Immature natural killer cell (primary cell): ENCODE measurements around the gene MAGI1. TPM values are rescaled to one million over a fixed set of nuclear protein-coding genes. Genes with fewer than 3 reads are reported as not detected.
"Not testable (repeated sequence)": the region's sequence is repeated elsewhere in the genome, so short reads cannot be mapped to it uniquely, and the experiment has no call there.

Source experiments
- DNase-seq, 3 donors: peaks; one replicate each; pipeline ENCODE4 v3.0.0; 2022; ENCODE audit warnings: mixed read lengths in 1 of 3
- H3K27ac Mint-ChIP-seq, 6 donors: one replicate each; pipeline ENCODE4 v1.8.0; 2020; ENCODE audit warnings: mixed read lengths in 6 of 6, mild to moderate bottlenecking in 5 of 6, inconsistent platforms in 4 of 6, moderate library complexity in 3 of 6
- H3K27me3 Mint-ChIP-seq, 3 donors: one replicate each; pipeline ENCODE4 v1.8.0; 2020 to 2021; ENCODE audit warnings: low read depth in 3 of 3, mild to moderate bottlenecking in 3 of 3, mixed read lengths in 3 of 3, moderate library complexity in 3 of 3, inconsistent platforms in 1 of 3
- H3K36me3 Mint-ChIP-seq, 3 donors: one replicate each; pipeline ENCODE4 v1.8.0; 2020; ENCODE audit warnings: mixed read lengths in 3 of 3, inconsistent platforms in 2 of 3, mild to moderate bottlenecking in 2 of 3
- H3K4me1 Mint-ChIP-seq, 2 donors: one replicate each; pipeline ENCODE4 v1.8.0; 2020; ENCODE audit warnings: inconsistent platforms in 2 of 2, mild to moderate bottlenecking in 2 of 2, mixed read lengths in 2 of 2, moderate library complexity in 1 of 2
- H3K4me3 Mint-ChIP-seq, 5 donors: one replicate each; pipeline ENCODE4 v1.8.0; 2020; ENCODE audit warnings: mild to moderate bottlenecking in 5 of 5, mixed read lengths in 5 of 5, inconsistent platforms in 3 of 5, moderate library complexity in 3 of 5
- H3K9me3 Mint-ChIP-seq, 6 donors: one replicate each; pipeline ENCODE4 v1.8.0; 2020; ENCODE audit warnings: mild to moderate bottlenecking in 6 of 6, mixed read lengths in 6 of 6, inconsistent platforms in 4 of 6, moderate library complexity in 3 of 6
- polyA plus RNA-seq, 3 donors: library from polyadenylated mRNA; unstranded; fragments of 300-500 nt; fragmentation: Illumina TruSeq; gene quantifications; one replicate each; pipeline ENCODE4 v1.2.3, GENCODE V29; 2021

Gene MAGI1
- polyA plus RNA-seq, 3 donors from 2014 or later: not detected

DNA sequence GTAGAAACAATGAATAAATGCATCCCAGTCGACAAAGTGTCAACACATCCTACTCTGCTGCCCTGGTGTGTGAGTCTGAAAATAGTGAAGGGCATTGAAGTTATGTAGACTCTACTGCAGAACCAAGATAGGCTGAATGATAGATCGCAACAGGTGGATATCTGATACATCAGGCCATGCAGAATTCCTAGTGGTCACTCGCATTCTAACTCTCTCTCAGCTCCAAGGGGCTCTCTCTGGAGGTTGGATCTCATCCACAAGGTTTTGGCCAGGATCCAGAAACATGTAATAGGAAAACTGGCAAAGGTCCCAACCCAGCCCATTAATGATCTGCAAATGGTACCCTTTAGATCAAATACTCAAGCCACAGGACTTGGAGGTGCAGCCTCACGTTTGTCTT is 514.1 kb downstream of the MAGI1 start:
- Mint-ChIP-seq H3K27ac (no peak overlapping the region), H3K27me3 (no peaks in the 10 kb centered on the region), H3K9me3 (peaks cover 0 to 13% (median 6%) of the 10 kb centered on the region in 6 donors), H3K36me3 (no peaks in the 10 kb centered on the region), H3K4me3 (no peak overlapping the region), H3K4me1 (no peaks in the 10 kb centered on the region)
- no peak for DNase-seq

GRCh38 chr3:65523878-65524277 is 514.8 kb downstream of the MAGI1 start:
- DNase-seq: no peak
- H3K4me3 Mint-ChIP-seq: no peak overlapping the region
- no peaks in the 10 kb centered on the region for H3K36me3 Mint-ChIP-seq
- peaks cover 2 to 15% (median 6%) of the 10 kb centered on the region in 6 donors for H3K9me3 Mint-ChIP-seq
- no peaks in the 10 kb centered on the region for H3K27me3 Mint-ChIP-seq
- H3K4me1 Mint-ChIP-seq: no peaks in the 10 kb centered on the region
- no peak overlapping the region for H3K27ac Mint-ChIP-seq

DNA sequence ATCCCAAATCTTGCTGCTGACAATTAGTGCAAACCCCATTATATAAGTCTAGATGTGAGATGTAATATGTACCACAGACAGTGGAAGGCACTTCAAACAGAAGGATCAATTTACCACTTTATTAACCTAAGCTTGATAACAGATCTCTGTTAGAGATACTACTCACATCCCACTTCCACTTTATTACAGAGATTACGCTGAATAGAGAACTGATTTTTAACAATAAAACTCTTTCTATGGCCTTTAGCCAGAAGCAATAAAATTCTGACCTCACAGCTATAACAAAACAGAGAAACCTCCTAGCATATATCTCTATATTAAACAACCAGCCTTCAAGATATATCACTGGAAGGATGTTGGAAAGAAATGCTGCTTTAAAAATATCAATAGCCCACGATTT is 517.7 kb downstream of the MAGI1 start:
- no peaks in the 10 kb centered on the region for H3K4me1 Mint-ChIP-seq

DNA sequence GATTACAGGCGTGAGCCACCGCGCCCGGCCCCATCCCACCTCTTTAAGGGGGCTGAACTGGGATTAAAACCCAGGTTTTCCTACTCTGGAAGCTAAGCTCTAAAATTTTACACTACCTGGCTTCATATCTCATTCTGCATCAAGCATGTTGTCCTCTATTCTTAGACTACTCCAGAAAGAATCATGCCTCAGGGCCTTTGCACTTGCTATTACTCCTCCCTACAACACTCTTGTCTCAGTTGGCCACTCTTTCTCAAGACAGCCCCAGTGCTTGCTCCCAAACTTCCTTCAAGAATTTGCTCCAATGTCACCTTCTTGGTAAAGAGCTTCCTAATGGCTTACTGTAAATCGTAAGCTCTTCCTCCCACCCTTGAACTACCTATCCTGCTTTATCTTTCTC is 521.7 kb downstream of the MAGI1 start:
- peaks cover 5 to 20% (median 15%) of the 10 kb centered on the region in 6 donors for H3K9me3 Mint-ChIP-seq
- H3K36me3 Mint-ChIP-seq: no peaks in the 10 kb centered on the region
- H3K27ac Mint-ChIP-seq: no peak overlapping the region
- no peaks in the 10 kb centered on the region for H3K4me1 Mint-ChIP-seq
- DNase-seq: no peak
- H3K27me3 Mint-ChIP-seq: peaks cover 0 to 3% (median 0%) of the 10 kb centered on the region in 3 donors
- H3K4me3 Mint-ChIP-seq: no peak overlapping the region

More for the DNA sequence above, 517.7 kb downstream of the MAGI1 start:
- DNase-seq: no peak
- no peak overlapping the region for H3K4me3 Mint-ChIP-seq
- peaks cover 8 to 28% (median 13%) of the 10 kb centered on the region in 6 donors for H3K9me3 Mint-ChIP-seq
- no peaks in the 10 kb centered on the region for H3K36me3 Mint-ChIP-seq
- H3K27ac Mint-ChIP-seq: no peak overlapping the region
- peaks cover 0 to 3% (median 0%) of the 10 kb centered on the region in 3 donors for H3K27me3 Mint-ChIP-seq

- not testable (repeated sequence) for H3K27ac Mint-ChIP-seq, DNase-seq, H3K36me3 Mint-ChIP-seq, H3K4me3 Mint-ChIP-seq, H3K27me3 Mint-ChIP-seq, H3K4me1 Mint-ChIP-seq
- peaks cover 5 to 20% (median 15%) of the 10 kb centered on the region in 6 donors for H3K9me3 Mint-ChIP-seq
These were observed 524.4 kb downstream of the MAGI1 start for GRCh38 chr3:65514317-65514716.

DNA sequence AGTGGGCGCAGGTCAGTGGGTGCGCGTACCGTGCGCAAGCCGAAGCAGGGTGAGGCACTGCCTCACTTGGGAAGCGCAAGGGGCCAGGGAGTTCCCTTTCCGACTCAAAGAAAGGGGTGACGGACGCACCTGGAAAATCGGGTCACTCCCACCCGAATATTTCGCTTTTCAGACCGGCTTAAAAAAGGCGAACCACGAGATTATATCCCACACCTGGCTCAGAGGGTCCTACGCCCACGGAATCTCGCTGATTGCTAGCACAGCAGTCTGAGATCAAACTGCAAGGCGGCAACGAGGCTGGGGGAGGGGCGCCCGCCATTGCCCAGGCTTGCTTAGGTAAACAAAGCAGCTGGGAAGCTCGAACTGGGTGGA is 529.3 kb downstream of the MAGI1 start:
- H3K27ac Mint-ChIP-seq, DNase-seq, H3K4me1 Mint-ChIP-seq, H3K36me3 Mint-ChIP-seq, H3K4me3 Mint-ChIP-seq, H3K27me3 Mint-ChIP-seq: not testable (repeated sequence)
- H3K9me3 Mint-ChIP-seq: peaks cover 2 to 13% (median 5%) of the 10 kb centered on the region in 6 donors

GRCh38 chr3:65508750-65509422 is 529.8 kb downstream of the MAGI1 start:
- no peak overlapping the region for H3K27ac Mint-ChIP-seq
- no peaks in the 10 kb centered on the region for H3K4me1 Mint-ChIP-seq
- no peaks in the 10 kb centered on the region for H3K36me3 Mint-ChIP-seq
- peaks cover 2 to 13% (median 5%) of the 10 kb centered on the region in 6 donors for H3K9me3 Mint-ChIP-seq
- H3K27me3 Mint-ChIP-seq: peaks cover 0 to 3% (median 0%) of the 10 kb centered on the region in 3 donors
- no peak overlapping the region for H3K4me3 Mint-ChIP-seq
- no peak for DNase-seq

GRCh38 chr3:65507437-65507836 is 531.3 kb downstream of the MAGI1 start:
- H3K36me3 Mint-ChIP-seq: no peaks in the 10 kb centered on the region
- peaks cover 0 to 5% (median 0%) of the 10 kb centered on the region in 3 donors for H3K27me3 Mint-ChIP-seq
- H3K4me1 Mint-ChIP-seq: no peaks in the 10 kb centered on the region
- no peak overlapping the region for H3K27ac Mint-ChIP-seq
- peaks cover 2 to 13% (median 7%) of the 10 kb centered on the region in 6 donors for H3K9me3 Mint-ChIP-seq
- no peak for DNase-seq
- H3K4me3 Mint-ChIP-seq: no peak overlapping the region

DNA sequence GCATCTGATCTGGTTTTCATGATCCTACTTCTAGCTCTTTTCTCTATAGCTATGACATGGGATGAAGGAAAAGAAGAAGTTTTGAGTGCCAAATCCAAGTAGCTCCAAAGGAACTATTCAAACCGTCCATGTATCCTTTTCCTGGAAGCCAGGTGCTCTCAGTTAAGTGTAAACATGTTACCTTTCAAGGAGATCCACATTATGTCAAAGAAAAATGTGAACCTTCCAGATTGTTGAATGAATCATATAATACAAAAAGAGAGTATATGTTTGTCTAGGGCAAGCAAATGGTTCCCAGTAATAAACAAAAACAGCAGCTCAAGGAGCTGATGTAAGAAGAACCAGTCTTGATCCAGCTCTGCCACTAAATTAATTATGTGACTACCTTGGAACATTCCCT is 534.9 kb downstream of the MAGI1 start:
- Mint-ChIP-seq H3K4me3 (no peak overlapping the region), H3K27me3 (peaks cover 0 to 5% (median 0%) of the 10 kb centered on the region in 3 donors), H3K36me3 (no peaks in the 10 kb centered on the region), H3K4me1 (no peaks in the 10 kb centered on the region), H3K27ac (no peak overlapping the region), H3K9me3 (peaks cover 4 to 18% (median 8%) of the 10 kb centered on the region in 6 donors)
- no peak for DNase-seq

DNA sequence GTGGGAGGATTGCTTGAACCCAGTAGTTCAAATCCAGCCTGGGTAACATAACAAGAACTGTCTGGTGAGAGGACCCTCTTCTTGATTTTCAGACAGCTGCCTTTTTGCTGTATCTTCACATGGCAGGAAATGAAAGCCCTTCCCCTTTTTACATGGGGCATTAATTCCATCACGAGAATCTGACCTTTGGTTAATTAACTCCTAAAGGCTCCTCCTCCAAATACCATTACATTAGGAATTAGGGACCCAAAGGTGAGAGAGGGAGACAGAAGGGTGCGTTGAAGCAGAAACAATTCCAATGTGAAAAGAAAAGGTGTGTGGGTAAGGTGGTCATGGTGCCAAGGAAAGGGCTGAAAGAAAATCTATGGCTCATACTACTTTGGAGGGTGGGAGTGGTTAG is 536.2 kb downstream of the MAGI1 start:
- no peak for DNase-seq
- no peak overlapping the region for H3K27ac Mint-ChIP-seq
- H3K9me3 Mint-ChIP-seq: peaks cover 3 to 12% (median 7%) of the 10 kb centered on the region in 6 donors
- H3K4me1 Mint-ChIP-seq: no peaks in the 10 kb centered on the region
- H3K27me3 Mint-ChIP-seq: peaks cover 0 to 5% (median 0%) of the 10 kb centered on the region in 3 donors
- H3K4me3 Mint-ChIP-seq: no peak overlapping the region
- no peaks in the 10 kb centered on the region for H3K36me3 Mint-ChIP-seq

DNA sequence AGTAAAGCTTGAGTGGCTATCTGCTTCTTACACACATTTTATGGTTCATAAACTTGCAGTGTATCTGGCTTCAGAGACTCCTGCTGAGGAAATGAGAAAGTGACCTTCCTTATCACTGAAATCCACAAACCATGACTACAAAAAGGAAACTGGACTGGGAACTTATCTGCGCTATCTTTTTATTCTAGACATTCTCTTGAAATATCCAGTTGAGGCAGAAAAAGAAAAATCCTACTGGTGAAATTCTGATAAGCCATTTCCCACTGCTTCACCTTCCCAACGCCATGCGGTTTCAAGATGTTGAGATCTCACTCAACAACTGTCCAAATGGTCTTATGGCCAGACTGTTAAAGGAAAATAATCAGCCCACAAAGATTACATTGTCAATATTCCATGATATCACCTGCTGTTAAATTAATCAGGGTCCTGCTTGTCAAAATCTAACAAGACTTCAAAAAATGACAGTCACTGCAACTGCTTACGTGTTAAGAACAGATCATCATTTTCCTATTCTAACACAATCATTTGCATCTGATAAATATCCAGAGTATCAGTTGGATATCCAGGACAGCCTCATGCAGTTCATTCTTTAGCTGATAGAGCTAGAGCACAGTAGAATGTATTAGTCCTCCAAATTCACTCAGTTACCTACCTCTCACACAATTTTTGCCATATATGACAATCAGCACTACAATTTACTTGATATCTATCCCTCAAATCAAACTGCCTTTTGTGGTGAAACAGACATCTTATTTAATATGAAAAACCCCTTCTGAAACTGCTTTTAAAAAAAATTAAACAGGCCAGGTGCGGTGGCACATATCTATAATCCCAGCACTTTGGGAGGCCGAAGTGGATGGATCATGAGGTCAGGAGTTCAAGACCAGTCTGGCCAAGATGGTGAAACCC is 538.1 kb downstream of the MAGI1 start:
- H3K27me3 Mint-ChIP-seq: peaks cover 0 to 5% (median 0%) of the 10 kb centered on the region in 3 donors
- DNase-seq: no peak
- H3K4me3 Mint-ChIP-seq: no peak overlapping the region
- no peaks in the 10 kb centered on the region for H3K4me1 Mint-ChIP-seq
- H3K9me3 Mint-ChIP-seq: peaks cover 5 to 14% (median 11%) of the 10 kb centered on the region in 6 donors
- H3K27ac Mint-ChIP-seq: no peak overlapping the region
- peaks cover 0 to 4% (median 0%) of the 10 kb centered on the region in 3 donors for H3K36me3 Mint-ChIP-seq

- Mint-ChIP-seq H3K4me1 (no peaks in the 10 kb centered on the region), H3K36me3 (peaks cover 0 to 4% (median 0%) of the 10 kb centered on the region in 3 donors), H3K27me3 (no peaks in the 10 kb centered on the region), H3K4me3 (no peak overlapping the region), H3K9me3 (peaks cover 5 to 22% (median 12%) of the 10 kb centered on the region in 6 donors), H3K27ac (no peak overlapping the region)
- no peak for DNase-seq
These were observed 540.9 kb downstream of the MAGI1 start for GRCh38 chr3:65497846-65498245.

GRCh38 chr3:65497236-65497635 is 541.5 kb downstream of the MAGI1 start:
- peaks cover 5 to 23% (median 10%) of the 10 kb centered on the region in 6 donors for H3K9me3 Mint-ChIP-seq
- H3K4me3 Mint-ChIP-seq: no peak overlapping the region
- no peak for DNase-seq
- H3K27me3 Mint-ChIP-seq: no peaks in the 10 kb centered on the region
- H3K27ac Mint-ChIP-seq: no peak overlapping the region
- peaks cover 0 to 4% (median 0%) of the 10 kb centered on the region in 3 donors for H3K36me3 Mint-ChIP-seq
- no peaks in the 10 kb centered on the region for H3K4me1 Mint-ChIP-seq

DNA sequence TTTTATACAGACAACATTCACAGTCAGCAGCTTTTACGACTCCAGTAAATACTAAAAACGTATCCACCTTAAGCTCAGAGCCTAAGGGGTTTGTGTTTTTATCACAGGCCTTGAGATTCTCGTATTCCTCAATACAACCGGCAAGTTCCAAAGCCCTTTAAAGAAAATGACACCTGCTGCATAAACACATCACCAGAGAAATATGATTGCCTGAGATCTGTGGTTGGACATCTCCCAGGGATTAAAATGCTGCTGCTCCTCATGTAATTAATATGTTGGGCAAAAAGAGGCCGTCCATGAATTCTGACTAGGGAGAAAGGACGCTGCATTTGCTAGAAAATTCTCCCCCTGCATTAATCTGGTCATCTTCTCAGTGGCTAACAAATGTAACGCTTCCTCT is 544.8 kb downstream of the MAGI1 start:
- H3K9me3 Mint-ChIP-seq: peaks cover 2 to 38% (median 12%) of the 10 kb centered on the region in 6 donors
- no peaks in the 10 kb centered on the region for H3K27me3 Mint-ChIP-seq
- H3K27ac Mint-ChIP-seq: no peak overlapping the region
- H3K36me3 Mint-ChIP-seq: peaks cover 0 to 4% (median 0%) of the 10 kb centered on the region in 3 donors
- H3K4me1 Mint-ChIP-seq: no peaks in the 10 kb centered on the region
- DNase-seq: no peak
- H3K4me3 Mint-ChIP-seq: no peak overlapping the region
